ENCODE data around the gene NDUFB10.

GRCh38 chr16:2007081-2007836 is 47.9 kb downstream of the NDUFB10 start:
- TF ChIP-seq GATA3 (IDR thresholded peaks at IDR 0.05; ENCODE audit: low read depth, low read length) (no peak), GATA2 (IDR thresholded peaks at IDR 0.05; ENCODE audit: low read depth, low read length) (no peak)
